ENCODE measurements around the gene KCNE1. TPM values are rescaled to one million over a fixed set of nuclear protein-coding genes. Genes with fewer than 3 reads are reported as not detected.
"Not testable (repeated sequence)": the region's sequence is repeated elsewhere in the genome, so short reads cannot be mapped to it uniquely, and the experiment has no call there.

KCNE1 gene
- total and polyA plus RNA-seq, 2 of the 13 experiments (the other 11 are each of a cell fraction or from before 2014, with no cell fraction given) = 0.35 TPM; not detected in 1

DNA sequence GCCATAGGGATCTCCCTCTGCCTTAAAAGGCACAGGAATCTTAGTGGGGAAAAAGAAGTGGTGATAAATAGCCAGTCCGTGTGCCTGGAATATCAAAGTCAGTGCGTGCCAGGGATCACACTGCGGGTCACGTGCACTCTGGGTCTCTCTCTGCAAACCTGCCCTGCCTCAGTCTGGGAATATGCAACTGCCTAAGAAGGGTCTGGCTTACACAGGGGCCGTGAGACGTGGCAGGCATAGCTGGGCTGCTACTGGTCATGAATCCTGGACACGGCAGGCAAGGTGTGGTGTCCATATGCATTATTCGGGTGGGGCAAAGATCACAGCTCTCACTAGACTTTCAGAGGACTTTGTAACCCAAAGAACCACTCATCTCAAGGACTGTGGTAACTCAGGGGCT, 65.0 kb downstream of the KCNE1 start:
- H3K27ac ChIP-seq (ENCODE audit: extremely low read length, insufficient read depth, low read length); DNase-seq (ENCODE audit: low spot score); H3K4me3 ChIP-seq (replicated peaks in 1 of 3; ENCODE audit: insufficient read depth in 1 of 3, low read depth in 2 of 3, low read length in 3 of 3); H3K79me2 ChIP-seq (ENCODE audit: insufficient read depth, low read length); H3K9ac ChIP-seq (ENCODE audit: insufficient read depth, low read depth, low read length); H3K9me3 ChIP-seq (ENCODE audit: low read length); POLR2A ChIA-PET; BruUV-seq (replicated peaks); H4K20me1 ChIP-seq (ENCODE audit: insufficient read depth, low read length); CTCF ChIA-PET (ENCODE audit: low intra/inter-chr PET ratio, low total read pairs); FAIRE-seq; H3K36me3 ChIP-seq (replicated peaks in 1 of 2; ENCODE audit: control insufficient read depth in 1 of 2, insufficient read depth in 2 of 2, low read length in 2 of 2); H3K27me3 ChIP-seq (ENCODE audit: control insufficient read depth in 1 of 2, insufficient read depth in 2 of 2, low read length in 2 of 2); H3K4me1 ChIP-seq (ENCODE audit: insufficient read depth, low read length); ATAC-seq; intact Hi-C loops (cut with micrococcal nuclease; ENCODE audit: unreplicated experiment); H3K4me2 ChIP-seq (ENCODE audit: low read depth, low read length); H2AFZ ChIP-seq (ENCODE audit: low read length); in situ Hi-C loops (cut with HindIII; ENCODE audit: extremely low pct_ligation_motif_present, low pct_unique_long_range_greater_than_20kb): not testable (repeated sequence)
- WGBS (ENCODE audit: low lambda C conversion rate) = no CpG with 5 or more reads among the region's 8 CpGs

DNA sequence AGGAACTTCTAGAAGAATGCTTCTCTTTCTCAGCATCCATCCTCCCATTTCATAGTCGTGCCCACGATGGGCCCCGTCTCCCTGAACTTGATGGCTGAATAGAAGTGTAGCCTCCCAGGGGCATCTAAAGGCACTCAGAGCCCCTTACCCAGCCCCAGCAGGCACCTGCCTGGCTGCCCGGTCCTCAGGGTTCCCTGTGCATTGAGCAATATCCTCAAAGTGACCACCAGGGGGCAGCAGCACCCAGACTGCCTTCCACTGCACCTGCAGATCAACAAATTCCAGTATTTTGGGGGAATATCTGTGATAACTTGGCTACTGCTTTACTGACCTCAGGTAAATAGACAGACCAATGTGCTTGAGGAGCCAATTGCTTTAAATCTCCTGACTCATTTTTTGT, 68.5 kb downstream of the KCNE1 start:
- H4K20me1 ChIP-seq (ENCODE audit: insufficient read depth, low read length); H3K4me3 ChIP-seq (replicated peaks in 1 of 3; ENCODE audit: insufficient read depth in 1 of 3, low read depth in 2 of 3, low read length in 3 of 3); H3K9ac ChIP-seq (ENCODE audit: insufficient read depth, low read depth, low read length); H3K36me3 ChIP-seq (replicated peaks in 1 of 2; ENCODE audit: control insufficient read depth in 1 of 2, insufficient read depth in 2 of 2, low read length in 2 of 2); BruUV-seq (replicated peaks); H3K27me3 ChIP-seq (ENCODE audit: control insufficient read depth in 1 of 2, insufficient read depth in 2 of 2, low read length in 2 of 2); H3K9me3 ChIP-seq (ENCODE audit: low read length); in situ Hi-C loops (cut with HindIII; ENCODE audit: extremely low pct_ligation_motif_present, low pct_unique_long_range_greater_than_20kb); H3K4me1 ChIP-seq (ENCODE audit: insufficient read depth, low read length); H3K79me2 ChIP-seq (ENCODE audit: insufficient read depth, low read length); H3K27ac ChIP-seq (ENCODE audit: extremely low read length, insufficient read depth, low read length); POLR2A ChIA-PET; DNase-seq (ENCODE audit: low spot score); CTCF ChIA-PET (ENCODE audit: low intra/inter-chr PET ratio, low total read pairs); H2AFZ ChIP-seq (ENCODE audit: low read length); intact Hi-C loops (cut with micrococcal nuclease; ENCODE audit: unreplicated experiment); H3K4me2 ChIP-seq (ENCODE audit: low read depth, low read length): not testable (repeated sequence)
- no CpG with 5 or more reads among the region's 4 CpGs for WGBS (ENCODE audit: low lambda C conversion rate)
- FAIRE-seq = peak; percentile 46
- peak; percentile 84 for ATAC-seq

DNA sequence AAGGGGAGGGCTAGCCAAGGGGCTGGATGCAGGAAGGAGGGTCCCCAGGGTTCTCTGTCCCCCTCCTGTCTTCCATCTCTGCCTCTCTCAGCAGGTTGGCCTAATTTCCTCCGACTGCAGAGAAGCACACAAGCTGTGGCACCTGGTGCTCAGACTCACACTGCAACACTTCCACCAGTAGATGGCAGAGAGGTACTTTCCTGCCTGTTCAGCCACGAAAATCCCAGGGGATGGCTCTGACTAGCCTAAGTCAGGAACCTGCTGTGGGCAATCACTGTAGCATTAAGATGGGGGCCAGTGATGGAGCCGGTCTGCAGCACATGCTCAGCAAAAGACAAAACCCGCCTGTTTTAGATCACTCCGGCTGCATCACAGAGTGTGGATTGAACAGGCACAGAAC, 82.3 kb downstream of the KCNE1 start:
- H3K9me3 ChIP-seq (ENCODE audit: low read length); in situ Hi-C loops (cut with HindIII; ENCODE audit: extremely low pct_ligation_motif_present, low pct_unique_long_range_greater_than_20kb); H3K79me2 ChIP-seq (ENCODE audit: insufficient read depth, low read length); H3K27ac ChIP-seq (ENCODE audit: extremely low read length, insufficient read depth, low read length); H4K20me1 ChIP-seq (ENCODE audit: insufficient read depth, low read length); POLR2A ChIA-PET; H2AFZ ChIP-seq (ENCODE audit: low read length); CTCF ChIA-PET (ENCODE audit: low intra/inter-chr PET ratio, low total read pairs); H3K4me3 ChIP-seq (replicated peaks in 1 of 3; ENCODE audit: insufficient read depth in 1 of 3, low read depth in 2 of 3, low read length in 3 of 3); DNase-seq (ENCODE audit: low spot score); H3K9ac ChIP-seq (ENCODE audit: insufficient read depth, low read depth, low read length); H3K27me3 ChIP-seq (ENCODE audit: control insufficient read depth in 1 of 2, insufficient read depth in 2 of 2, low read length in 2 of 2); intact Hi-C loops (cut with micrococcal nuclease; ENCODE audit: unreplicated experiment); H3K4me1 ChIP-seq (ENCODE audit: insufficient read depth, low read length); BruUV-seq (replicated peaks); H3K4me2 ChIP-seq (ENCODE audit: low read depth, low read length); H3K36me3 ChIP-seq (replicated peaks in 1 of 2; ENCODE audit: control insufficient read depth in 1 of 2, insufficient read depth in 2 of 2, low read length in 2 of 2): not testable (repeated sequence)
- no CpG with 5 or more reads among the region's 5 CpGs for WGBS (ENCODE audit: low lambda C conversion rate)
- FAIRE-seq (peak; percentile 74), ATAC-seq (peak; percentile 93)

DNA sequence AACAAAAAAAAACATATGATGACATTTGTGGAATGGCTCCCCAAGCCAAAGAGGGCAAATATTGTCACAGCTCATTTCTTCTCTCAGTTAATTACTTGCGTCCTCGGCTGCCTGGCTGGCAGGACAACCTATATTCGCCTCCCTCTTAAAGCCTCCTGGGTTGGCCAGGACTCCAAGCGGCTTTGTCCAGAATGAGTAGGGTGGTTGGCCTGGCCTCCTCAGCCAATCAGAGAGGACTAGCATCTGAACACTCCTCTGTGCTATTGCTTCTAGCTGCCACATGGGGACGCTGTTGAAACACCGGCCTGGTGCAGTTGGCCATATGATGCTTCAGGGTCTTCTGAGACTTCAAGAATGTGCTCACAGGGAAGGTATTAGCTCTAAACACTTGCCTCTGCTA, 83.6 kb downstream of the KCNE1 start:
- H4K20me1 ChIP-seq (ENCODE audit: insufficient read depth, low read length); CTCF ChIA-PET (ENCODE audit: low intra/inter-chr PET ratio, low total read pairs); H3K27ac ChIP-seq (ENCODE audit: extremely low read length, insufficient read depth, low read length); H3K36me3 ChIP-seq (replicated peaks in 1 of 2; ENCODE audit: control insufficient read depth in 1 of 2, insufficient read depth in 2 of 2, low read length in 2 of 2); intact Hi-C loops (cut with micrococcal nuclease; ENCODE audit: unreplicated experiment); BruUV-seq (replicated peaks); H3K4me1 ChIP-seq (ENCODE audit: insufficient read depth, low read length); H3K4me3 ChIP-seq (replicated peaks in 1 of 3; ENCODE audit: insufficient read depth in 1 of 3, low read depth in 2 of 3, low read length in 3 of 3); FAIRE-seq; H3K27me3 ChIP-seq (ENCODE audit: control insufficient read depth in 1 of 2, insufficient read depth in 2 of 2, low read length in 2 of 2); in situ Hi-C loops (cut with HindIII; ENCODE audit: extremely low pct_ligation_motif_present, low pct_unique_long_range_greater_than_20kb); H2AFZ ChIP-seq (ENCODE audit: low read length); POLR2A ChIA-PET; H3K4me2 ChIP-seq (ENCODE audit: low read depth, low read length); DNase-seq (ENCODE audit: low spot score); H3K9me3 ChIP-seq (ENCODE audit: low read length); H3K79me2 ChIP-seq (ENCODE audit: insufficient read depth, low read length); H3K9ac ChIP-seq (ENCODE audit: insufficient read depth, low read depth, low read length); ATAC-seq: not testable (repeated sequence)
- WGBS (ENCODE audit: low lambda C conversion rate) = no CpG with 5 or more reads among the region's 6 CpGs
